Motor neuron (in vitro differentiated cells): ENCODE results near the gene GNAQ. TPM values are rescaled to one million over a fixed set of nuclear protein-coding genes. Genes with fewer than 3 reads are reported as not detected.

Experiments used
- ATAC-seq, 8 experiments: fragments of 200-7000 bp; cut with Tn5 transposase; replicated peaks in 6 of 8; 2 replicates each; pipeline ENCODE4 v1.8.0; 2021; ENCODE audit warnings: mild to moderate bottlenecking in 8 of 8, moderate library complexity in 8 of 8
- H3K27ac ChIP-seq, 2 donors: fragments of 250-450 bp; sonication (Bioruptor Pico); 2 replicates each; pipeline ENCODE4 v1.9.0; 2021; ENCODE audit warnings: antibody characterized with exemption in 2 of 2, mild to moderate bottlenecking in 2 of 2, moderate library complexity in 1 of 2
- H3K4me1 ChIP-seq, 2 donors: fragments of 250-450 bp; sonication (Bioruptor Pico); replicated peaks in 1 of 2; 2 replicates each; pipeline ENCODE4 v1.6.1; 2021; ENCODE audit warnings: antibody characterized with exemption in 2 of 2, mild to moderate bottlenecking in 2 of 2, moderate library complexity in 1 of 2
- H3K4me3 ChIP-seq, 5 donors: fragments of 250-450 bp; sonication (Bioruptor Pico); 2 replicates each; pipeline ENCODE4 v1.9.0; 2021; ENCODE audit warnings: antibody characterized with exemption in 5 of 5, mild to moderate bottlenecking in 5 of 5, moderate library complexity in 4 of 5
- WGBS, 10 experiments: fragments of 450-650 bp; shearing (Covaris generic); methylation state at CpG; one replicate each; pipeline ENCODE4 v1.0.0; 2022; 5-methylcytosine and 5-hydroxymethylcytosine counted together
- in situ Hi-C, 9 experiments: fragments of 400-800 bp; cut with MboI; loops; one replicate each; pipeline ENCODE4 v1.15.0; 2021; ENCODE audit warnings: low sequenced_read_pairs in 9 of 9, low pct_unique_long_range_greater_than_20kb in 2 of 9; ENCODE audit not compliant: unreplicated experiment in 9 of 9
- total RNA-seq, 8 experiments: library from RNA; unstranded; fragments of 300-600 nt; gene quantifications; 2 replicates each; pipeline versions ENCODE4 v1.2.3 to v1.2.4, GENCODE V29; 2022

Gene GNAQ
- total RNA-seq, 8 experiments from 2014 or later, result 10.5 to 84.7 (median 37.9) TPM

- in situ Hi-C loops, result loop anchor here in 1 of 9 experiments (25.0 kb wide), 1 partner anchor 223 kb away; no protein-coding TSS in a partner anchor
- Histone ChIP-seq H3K27ac (no peak overlapping the region), H3K4me3 (no peak overlapping the region), H3K4me1 (peaks cover 0 to 3% of the 10 kb centered on the region in 2 donors)
- ATAC-seq, result peak in 4 of 8 experiments; percentile 19 to 62 (median 38)
- WGBS, 10 experiments, result 0 to 100% (median 46%) methylated on average over 1 to 2 of the region's 2 CpGs; no CpG with 5 or more reads in 4 of the 10 experiments
Observed at GRCh38 chr9:77989458-77989857, 42.2 kb downstream of the GNAQ start.

- WGBS, 10 experiments, result 15 to 100% (median 71%) methylated on average over 1 of the region's 1 CpG; no CpG with 5 or more reads in 1 of the 10 experiments
- ATAC-seq, result no peak
- in situ Hi-C loops, result loop anchor here in 1 of 9 experiments (25.0 kb wide), 1 partner anchor 224 kb away; no protein-coding TSS in a partner anchor
- Histone ChIP-seq H3K4me3 (no peak overlapping the region), H3K27ac (no peak overlapping the region), H3K4me1 (peaks cover 0 to 3% of the 10 kb centered on the region in 2 donors)
Observed at GRCh38 chr9:77988630-77989029, 43.0 kb downstream of the GNAQ start.

GRCh38 chr9:77987880-77988525 lies 43.6 kb downstream of the GNAQ start:
- WGBS, 10 experiments, result 80 to 100% (median 97%) methylated on average over 1 to 5 of the region's 5 CpGs; no CpG with 5 or more reads in 1 of the 10 experiments
- peaks cover 0 to 3% of the 10 kb centered on the region in 2 donors for H3K4me1 ChIP-seq
- in situ Hi-C loops, result loop anchor here in 1 of 9 experiments (25.0 kb wide), 1 partner anchor 224 kb away; no protein-coding TSS in a partner anchor
- no peak overlapping the region for H3K4me3 ChIP-seq
- no peak overlapping the region for H3K27ac ChIP-seq
- no peak for ATAC-seq

GRCh38 chr9:77987081-77987656 lies 44.4 kb downstream of the GNAQ start:
- 79 to 100% (median 94%) methylated on average over 1 to 7 of the region's 7 CpGs for WGBS, 10 experiments
- in situ Hi-C loops, result loop anchor here in 1 of 9 experiments (25.0 kb wide), 1 partner anchor 225 kb away; no protein-coding TSS in a partner anchor

DNA sequence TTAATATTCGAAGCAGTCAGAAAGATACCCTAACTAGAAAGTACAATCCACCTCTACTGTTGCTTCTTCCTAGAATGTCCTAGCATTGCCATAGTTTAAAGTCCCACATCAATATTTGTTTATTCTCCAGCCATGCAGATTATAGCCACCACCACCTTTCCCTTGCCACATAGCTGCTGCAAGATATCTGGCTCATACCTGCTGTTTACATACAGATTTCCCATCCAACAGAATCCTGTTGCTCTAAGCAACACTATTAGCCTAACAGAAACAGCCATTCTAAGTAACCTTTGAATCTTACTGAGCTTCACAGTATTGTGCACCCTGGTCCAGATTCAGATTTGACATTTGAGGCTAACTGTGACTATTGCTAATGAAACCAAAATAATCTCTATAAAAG lies 45.6 kb downstream of the GNAQ start:
- Histone ChIP-seq H3K4me3 (no peak overlapping the region), H3K27ac (no peak overlapping the region), H3K4me1 (peaks cover 0 to 3% of the 10 kb centered on the region in 2 donors)
- in situ Hi-C loops, result loop anchor here in 1 of 9 experiments (25.0 kb wide), 1 partner anchor 226 kb away; no protein-coding TSS in a partner anchor
- no peak for ATAC-seq
- 100% methylated on average over 1 of the region's 1 CpG; no CpG with 5 or more reads in 4 of the 10 experiments for WGBS, 10 experiments

More at GRCh38 chr9:77987081-77987656, 44.4 kb downstream of the GNAQ start:
- Histone ChIP-seq H3K27ac (no peak overlapping the region), H3K4me1 (peaks cover 0 to 3% of the 10 kb centered on the region in 2 donors), H3K4me3 (no peak overlapping the region)
- peak in 1 of 8 experiments; percentile 16 for ATAC-seq

DNA sequence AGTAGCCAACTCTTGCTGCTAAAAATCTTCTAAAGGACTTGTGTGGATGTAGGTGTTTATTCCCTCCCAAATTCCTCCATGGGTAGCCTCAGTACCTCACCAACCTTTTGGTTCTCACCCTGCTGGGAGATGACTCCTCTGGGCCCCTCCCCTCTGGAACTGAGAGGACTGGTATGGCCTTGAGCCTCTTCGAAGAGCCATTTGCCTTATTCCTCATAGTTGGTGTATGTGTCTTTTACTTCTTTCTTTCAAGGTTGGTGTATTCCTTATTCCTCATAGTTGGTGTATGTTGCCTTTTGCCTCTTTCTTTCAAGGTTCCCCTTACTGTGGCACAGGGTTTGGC lies 48.3 kb downstream of the GNAQ start:
- no peak overlapping the region for H3K27ac ChIP-seq
- in situ Hi-C loops, result loop anchor here in 1 of 9 experiments (25.0 kb wide), 1 partner anchor 229 kb away; no protein-coding TSS in a partner anchor
- ATAC-seq, result peak in 1 of 8 experiments; percentile 76
- H3K4me1 ChIP-seq, result no peaks in the 10 kb centered on the region
- WGBS, 10 experiments, result 78 to 100% (median 100%) methylated on average over 1 of the region's 1 CpG; no CpG with 5 or more reads in 4 of the 10 experiments
- no peak overlapping the region for H3K4me3 ChIP-seq

GRCh38 chr9:77982581-77983319 lies 48.9 kb downstream of the GNAQ start:
- H3K27ac ChIP-seq, result no peak overlapping the region
- H3K4me1 ChIP-seq, result peaks cover 0 to under 1% of the 10 kb centered on the region in 2 donors
- in situ Hi-C loops, result loop anchor here in 1 of 9 experiments (25.0 kb wide), 1 partner anchor 230 kb away; no protein-coding TSS in a partner anchor
- ATAC-seq, result peak in 2 of 8 experiments; percentile 20 to 92
- 50 to 99% (median 85%) methylated on average over 1 to 7 of the region's 7 CpGs; no CpG with 5 or more reads in 1 of the 10 experiments for WGBS, 10 experiments
- no peak overlapping the region for H3K4me3 ChIP-seq

DNA sequence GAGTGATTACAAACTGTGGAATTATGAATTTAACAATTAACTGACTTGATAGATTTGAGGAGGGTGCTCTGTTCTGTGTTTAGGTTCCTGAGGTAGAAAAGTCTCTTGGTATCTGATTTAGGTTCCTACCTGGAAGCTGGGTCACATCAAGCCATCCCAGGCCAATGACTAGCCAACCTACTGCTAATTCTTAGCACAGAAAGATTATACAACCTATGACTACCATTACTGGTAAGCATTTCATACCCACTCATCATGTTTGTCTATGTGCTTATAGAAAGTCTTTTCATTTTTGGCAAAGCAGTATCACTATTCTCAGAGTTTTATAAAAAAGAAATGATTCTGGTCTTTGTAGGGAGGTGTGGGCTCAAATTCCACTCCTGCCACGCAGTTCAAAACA lies 49.7 kb downstream of the GNAQ start:
- in situ Hi-C loops, result loop anchor here in 1 of 9 experiments (25.0 kb wide), 1 partner anchor 230 kb away; no protein-coding TSS in a partner anchor
- peaks cover 0 to 4% of the 10 kb centered on the region in 2 donors for H3K4me1 ChIP-seq
- no peak overlapping the region for H3K4me3 ChIP-seq
- WGBS, 10 experiments, result 100% methylated on average over 1 of the region's 1 CpG; no CpG with 5 or more reads in 3 of the 10 experiments
- no peak for ATAC-seq
- H3K27ac ChIP-seq, result no peak overlapping the region

GRCh38 chr9:77981332-77981731 lies 50.3 kb downstream of the GNAQ start:
- Histone ChIP-seq H3K27ac (no peak overlapping the region), H3K4me1 (peaks cover 0 to 4% of the 10 kb centered on the region in 2 donors), H3K4me3 (no peak overlapping the region)
- WGBS, 10 experiments, result 0 to 80% (median 47%) methylated on average over 1 to 2 of the region's 2 CpGs; no CpG with 5 or more reads in 3 of the 10 experiments
- peak in 7 of 8 experiments; percentile 5 to 89 (median 54) for ATAC-seq
- in situ Hi-C loops, result loop anchor here in 1 of 9 experiments (25.0 kb wide), 1 partner anchor 231 kb away; no protein-coding TSS in a partner anchor

DNA sequence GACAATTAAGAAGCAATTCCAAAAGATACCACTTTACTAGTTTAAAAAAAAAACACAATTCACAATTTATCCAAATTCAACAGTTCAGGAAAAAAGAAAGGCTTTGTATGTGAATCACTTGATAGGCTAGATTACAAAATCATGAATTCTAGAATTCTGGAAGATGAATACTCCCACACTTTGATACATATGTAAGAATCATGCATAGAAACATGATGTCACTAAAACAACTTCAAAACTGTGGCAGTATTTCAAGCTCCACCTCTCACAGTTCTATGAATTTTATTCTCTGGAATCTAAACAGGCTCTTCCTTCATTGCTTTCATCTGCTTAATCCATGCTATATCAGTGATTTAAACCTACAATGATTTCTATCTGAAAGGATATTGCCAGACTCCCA lies 51.0 kb downstream of the GNAQ start:
- Histone ChIP-seq H3K4me3 (no peak overlapping the region), H3K4me1 (peaks cover 0 to 4% of the 10 kb centered on the region in 2 donors), H3K27ac (no peak overlapping the region)
- ATAC-seq, result peak in 3 of 8 experiments; percentile 54 to 70 (median 54)
- in situ Hi-C loops, result loop anchor here in 1 of 9 experiments (25.0 kb wide), 1 partner anchor 232 kb away; no protein-coding TSS in a partner anchor

DNA sequence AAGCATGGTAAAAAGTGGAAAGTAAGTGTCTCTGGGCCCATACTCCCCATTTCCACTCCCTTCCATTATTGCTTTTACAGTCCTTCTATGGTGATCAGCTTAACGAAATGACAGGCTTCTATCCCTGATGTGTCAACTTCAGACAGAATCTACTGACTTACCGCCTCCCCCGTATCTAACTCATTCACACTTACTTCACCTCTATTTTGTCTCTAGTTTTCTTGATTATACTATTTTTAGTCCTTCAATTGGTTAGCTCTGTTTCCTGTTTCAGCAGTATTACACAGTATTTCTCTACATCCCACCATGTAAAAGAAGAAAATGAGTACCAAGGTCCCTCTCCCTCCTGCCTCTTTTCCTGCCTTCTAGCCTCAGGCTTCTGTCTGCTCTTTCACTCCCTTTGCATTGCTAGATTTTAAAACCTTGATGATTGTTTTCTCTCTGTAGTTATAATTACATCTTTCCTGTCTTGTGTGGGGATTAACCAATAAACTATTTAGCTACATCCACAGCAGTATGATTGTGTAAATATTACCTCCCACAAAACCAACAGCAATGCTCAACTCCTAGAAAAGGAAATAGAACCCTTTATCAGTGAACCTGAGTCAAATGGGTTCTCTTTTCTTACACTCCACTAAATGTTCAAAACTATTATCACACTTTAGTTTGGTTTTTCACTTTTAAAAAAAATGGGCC lies 53.4 kb downstream of the GNAQ start:
- Histone ChIP-seq H3K4me1 (peaks cover 0 to 4% of the 10 kb centered on the region in 2 donors), H3K27ac (no peak overlapping the region), H3K4me3 (no peak overlapping the region)
- ATAC-seq, result no peak
- WGBS, 10 experiments, result 88 to 100% (median 95%) methylated on average over 1 to 3 of the region's 3 CpGs
- in situ Hi-C loops, result loop anchor here in 1 of 9 experiments (25.0 kb wide), 1 partner anchor 234 kb away; no protein-coding TSS in a partner anchor

- WGBS, 10 experiments, result 17 to 61% (median 51%) methylated on average over 1 to 4 of the region's 4 CpGs; no CpG with 5 or more reads in 4 of the 10 experiments
- no peak overlapping the region for H3K27ac ChIP-seq
- peak; percentile 21 to 72 (median 48) for ATAC-seq
- in situ Hi-C loops, result loop anchor here in 1 of 9 experiments (25.0 kb wide), 1 partner anchor 235 kb away; no protein-coding TSS in a partner anchor
- H3K4me1 ChIP-seq, result peaks cover 0 to 4% of the 10 kb centered on the region in 2 donors
- no peak overlapping the region for H3K4me3 ChIP-seq
Observed at GRCh38 chr9:77977210-77977611, 54.4 kb downstream of the GNAQ start.
